WTC11 (cell line): Measurements from ENCODE around the gene ARHGAP6.

Source experiments
- ATF2 ChIP-seq: sonication (generic); formaldehyde crosslinking; IDR thresholded peaks from 2 replicates; pipeline ENCODE4 v1.8.1; 2022; ENCODE audit warnings: low read depth, missing genetic modification reagents, borderline replicate concordance
- CREB1 ChIP-seq: sonication (generic); formaldehyde crosslinking; IDR thresholded peaks from 2 replicates; pipeline ENCODE4 v1.8.0; 2023; ENCODE audit warnings: mild to moderate bottlenecking, missing genetic modification reagents
- CREM ChIP-seq: sonication (generic); formaldehyde crosslinking; IDR thresholded peaks from 2 replicates; pipeline ENCODE4 v1.8.1; 2022; ENCODE audit warnings: mild to moderate bottlenecking, missing genetic modification reagents, moderate library complexity
- ETV6 ChIP-seq: sonication (generic); formaldehyde crosslinking; IDR thresholded peaks from 2 replicates; pipeline ENCODE4 v1.8.1; 2022; ENCODE audit warnings: mild to moderate bottlenecking, missing genetic modification reagents
- MYBL2 ChIP-seq: sonication (generic); formaldehyde crosslinking; IDR thresholded peaks from 2 replicates; pipeline ENCODE4 v1.8.1; 2023; ENCODE audit warnings: mild to moderate bottlenecking, moderate library complexity, missing genetic modification reagents
- NFATC4 ChIP-seq: fragments of 250-450 bp; sonication (Bioruptor Pico); IDR thresholded peaks from 2 replicates; pipeline ENCODE4 v1.9.0; 2021; ENCODE audit warnings: mild to moderate bottlenecking
- NR1H2 ChIP-seq: sonication (generic); formaldehyde crosslinking; IDR thresholded peaks from 2 replicates; pipeline ENCODE4 v1.9.0; 2021; ENCODE audit warnings: mild to moderate bottlenecking, moderate library complexity, missing genetic modification reagents
- PRRX2 ChIP-seq: fragments of 250-450 bp; sonication (Bioruptor Pico); IDR thresholded peaks from 2 replicates; pipeline ENCODE4 v1.8.0; 2021; ENCODE audit warnings: mild to moderate bottlenecking
- SP1 ChIP-seq: sonication (generic); formaldehyde crosslinking; conservative IDR thresholded peaks from 2 replicates; pipeline ENCODE4 v1.8.1; 2022; ENCODE audit warnings: missing genetic modification reagents
- TP53 ChIP-seq: sonication (generic); formaldehyde crosslinking; IDR thresholded peaks from 2 replicates; pipeline ENCODE4 v1.8.1; 2023; ENCODE audit warnings: mild to moderate bottlenecking, missing genetic modification reagents
- TF ChIP-seq, protein P1 (sequence below): fragments of 200-600 bp; IDR thresholded peaks from 2 replicates; pipeline ENCODE4 v1.8.0; 2022; ENCODE audit warnings: antibody characterized with exemption
- TF ChIP-seq, protein P2 (sequence below): sonication (generic); formaldehyde crosslinking; IDR thresholded peaks from 2 replicates; pipeline ENCODE4 v1.8.1; 2022; ENCODE audit warnings: mild to moderate bottlenecking, moderate library complexity, missing genetic modification reagents

DNA sequence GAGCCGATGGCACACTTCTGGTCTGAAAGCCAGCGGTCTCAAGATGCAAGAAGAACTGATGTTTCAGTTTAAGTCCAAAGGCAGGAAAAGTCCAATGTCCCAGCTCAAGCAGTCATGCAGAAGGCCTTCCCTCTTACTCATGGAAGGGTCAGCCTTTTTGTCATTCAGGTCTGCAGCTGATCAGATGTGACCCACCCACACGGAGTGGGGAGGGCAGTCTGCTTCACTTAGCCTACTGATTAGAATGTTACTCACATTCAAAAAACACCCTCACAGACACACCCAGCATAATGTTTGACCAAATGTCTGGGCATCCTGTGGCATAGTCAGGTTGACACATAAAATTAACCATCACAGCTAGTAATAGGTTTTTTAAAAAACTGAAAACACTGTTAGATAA lies 548.0 kb downstream of the ARHGAP6 start:
- TF ChIP-seq TP53 (CRISPR knock-in tag): no peak
- TF ChIP-seq, protein P1, sequence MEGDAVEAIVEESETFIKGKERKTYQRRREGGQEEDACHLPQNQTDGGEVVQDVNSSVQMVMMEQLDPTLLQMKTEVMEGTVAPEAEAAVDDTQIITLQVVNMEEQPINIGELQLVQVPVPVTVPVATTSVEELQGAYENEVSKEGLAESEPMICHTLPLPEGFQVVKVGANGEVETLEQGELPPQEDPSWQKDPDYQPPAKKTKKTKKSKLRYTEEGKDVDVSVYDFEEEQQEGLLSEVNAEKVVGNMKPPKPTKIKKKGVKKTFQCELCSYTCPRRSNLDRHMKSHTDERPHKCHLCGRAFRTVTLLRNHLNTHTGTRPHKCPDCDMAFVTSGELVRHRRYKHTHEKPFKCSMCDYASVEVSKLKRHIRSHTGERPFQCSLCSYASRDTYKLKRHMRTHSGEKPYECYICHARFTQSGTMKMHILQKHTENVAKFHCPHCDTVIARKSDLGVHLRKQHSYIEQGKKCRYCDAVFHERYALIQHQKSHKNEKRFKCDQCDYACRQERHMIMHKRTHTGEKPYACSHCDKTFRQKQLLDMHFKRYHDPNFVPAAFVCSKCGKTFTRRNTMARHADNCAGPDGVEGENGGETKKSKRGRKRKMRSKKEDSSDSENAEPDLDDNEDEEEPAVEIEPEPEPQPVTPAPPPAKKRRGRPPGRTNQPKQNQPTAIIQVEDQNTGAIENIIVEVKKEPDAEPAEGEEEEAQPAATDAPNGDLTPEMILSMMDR: no peak
- TF ChIP-seq SP1 (CRISPR knock-in tag): no peak
- TF ChIP-seq NR1H2: no peak
- TF ChIP-seq MYBL2 (CRISPR knock-in tag): no peak
- TF ChIP-seq ETV6 (CRISPR knock-in tag): no peak
- TF ChIP-seq ATF2 (CRISPR knock-in tag): no peak
- no peak for TF ChIP-seq CREB1 (CRISPR knock-in tag)
- TF ChIP-seq, protein P2, sequence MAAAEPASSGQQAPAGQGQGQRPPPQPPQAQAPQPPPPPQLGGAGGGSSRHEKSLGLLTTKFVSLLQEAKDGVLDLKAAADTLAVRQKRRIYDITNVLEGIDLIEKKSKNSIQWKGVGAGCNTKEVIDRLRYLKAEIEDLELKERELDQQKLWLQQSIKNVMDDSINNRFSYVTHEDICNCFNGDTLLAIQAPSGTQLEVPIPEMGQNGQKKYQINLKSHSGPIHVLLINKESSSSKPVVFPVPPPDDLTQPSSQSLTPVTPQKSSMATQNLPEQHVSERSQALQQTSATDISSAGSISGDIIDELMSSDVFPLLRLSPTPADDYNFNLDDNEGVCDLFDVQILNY (CRISPR knock-in tag): no peak
- TF ChIP-seq CREM (CRISPR knock-in tag): no peak
- TF ChIP-seq NFATC4 (CRISPR knock-in tag): no peak
- TF ChIP-seq PRRX2 (CRISPR knock-in tag): no peak
